ENCODE measurements around the gene AGAP1. TPM values are rescaled to one million over a fixed set of nuclear protein-coding genes. Genes with fewer than 3 reads are reported as not detected.

AGAP1 gene
- total RNA-seq, 1 donor from 2014 or later = 33.4 TPM

GRCh38 chr2:235734688-235735231 lies 240.9 kb downstream of the AGAP1 start:
- intact Hi-C loops (cut with DNase I) = loop anchor here (10.0 kb wide), 1 partner anchor 130 kb away; no protein-coding TSS in a partner anchor
- Histone ChIP-seq H3K9me3 (no peaks in the 10 kb centered on the region), H3K36me3 (no peaks in the 10 kb centered on the region), H3K4me3 (no peak overlapping the region), H3K4me1 (no peaks in the 10 kb centered on the region), H3K27ac (no peak overlapping the region), H3K27me3 (no peaks in the 10 kb centered on the region)
- no peak for TF ChIP-seq CTCF (IDR thresholded peaks at IDR 0.05)
- ATAC-seq (no peak), DNase-seq (no peak)

GRCh38 chr2:235737396-235737795 lies 243.6 kb downstream of the AGAP1 start:
- Histone ChIP-seq H3K36me3 (no peaks in the 10 kb centered on the region), H3K4me1 (no peaks in the 10 kb centered on the region), H3K4me3 (no peak overlapping the region), H3K9me3 (no peaks in the 10 kb centered on the region), H3K27ac (no peak overlapping the region), H3K27me3 (no peaks in the 10 kb centered on the region)
- no peak for TF ChIP-seq CTCF (IDR thresholded peaks at IDR 0.05)
- intact Hi-C loops (cut with DNase I) = loop anchor here (10.0 kb wide), 1 partner anchor 133 kb away; no protein-coding TSS in a partner anchor
- peak; percentile 14 for ATAC-seq
- no peak for DNase-seq

GRCh38 chr2:235737840-235738239 lies 244.0 kb downstream of the AGAP1 start:
- no peak for TF ChIP-seq CTCF (IDR thresholded peaks at IDR 0.05)
- Histone ChIP-seq H3K27me3 (no peaks in the 10 kb centered on the region), H3K4me1 (no peaks in the 10 kb centered on the region), H3K36me3 (no peaks in the 10 kb centered on the region), H3K4me3 (no peak overlapping the region), H3K27ac (no peak overlapping the region), H3K9me3 (no peaks in the 10 kb centered on the region)
- ATAC-seq (peak; percentile 16), DNase-seq (no peak)
- intact Hi-C loops (cut with DNase I) = loop anchor here (10.0 kb wide), 1 partner anchor 133 kb away; no protein-coding TSS in a partner anchor

DNA sequence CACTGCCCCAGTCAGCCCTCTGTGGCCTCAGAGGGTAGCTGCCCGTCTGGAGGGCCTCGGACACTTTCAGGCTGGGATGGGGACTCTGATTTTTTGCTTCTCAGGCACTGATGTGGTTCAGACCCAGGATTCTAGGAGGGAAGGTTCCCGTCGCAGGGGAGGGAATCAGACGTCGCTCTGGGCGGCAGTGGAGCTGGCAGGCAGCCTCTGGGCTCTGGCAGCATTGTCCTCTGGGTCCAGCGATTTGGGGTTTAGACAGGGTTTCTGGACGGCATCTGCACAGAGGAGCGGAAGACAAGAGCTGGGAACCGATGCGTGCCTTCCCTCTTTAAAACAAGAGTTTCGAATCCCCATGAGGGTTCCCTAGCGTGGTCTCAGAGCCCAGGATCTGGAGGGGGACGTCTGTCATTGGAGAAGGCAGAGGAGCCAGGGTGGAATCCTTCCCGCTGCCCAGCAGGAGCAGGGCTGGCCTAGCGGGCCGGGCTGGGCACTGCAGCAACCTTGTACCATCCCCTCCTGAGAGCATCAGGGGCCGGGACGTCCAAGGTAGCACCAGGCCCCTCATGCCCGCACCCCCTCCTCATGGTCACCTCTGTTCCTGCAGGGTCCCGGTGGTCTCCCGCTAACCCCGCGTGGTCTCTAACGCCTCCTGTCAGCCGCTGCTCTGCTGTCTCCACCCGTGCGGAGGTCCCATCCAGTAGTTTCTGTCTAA lies 246.0 kb downstream of the AGAP1 start:
- intact Hi-C loops (cut with DNase I) = loop anchor here (10.0 kb wide), 1 partner anchor 135 kb away; no protein-coding TSS in a partner anchor
- no peak for DNase-seq
- H3K4me1 ChIP-seq = no peaks in the 10 kb centered on the region
- H3K27ac ChIP-seq = no peak overlapping the region
- ATAC-seq = peak; percentile 7
- no peaks in the 10 kb centered on the region for H3K36me3 ChIP-seq
- H3K4me3 ChIP-seq = no peak overlapping the region
- H3K27me3 ChIP-seq = no peaks in the 10 kb centered on the region
- H3K9me3 ChIP-seq = no peaks in the 10 kb centered on the region
- no peak for TF ChIP-seq CTCF (IDR thresholded peaks at IDR 0.05)

GRCh38 chr2:235740821-235741220 lies 247.0 kb downstream of the AGAP1 start:
- H3K4me3 ChIP-seq = no peak overlapping the region
- no peaks in the 10 kb centered on the region for H3K27me3 ChIP-seq
- H3K4me1 ChIP-seq = no peaks in the 10 kb centered on the region
- no peak for ATAC-seq
- no peak for TF ChIP-seq CTCF (IDR thresholded peaks at IDR 0.05)
- intact Hi-C loops (cut with DNase I) = no loop called here
- no peak for DNase-seq
- no peaks in the 10 kb centered on the region for H3K9me3 ChIP-seq
- H3K36me3 ChIP-seq = no peaks in the 10 kb centered on the region
- H3K27ac ChIP-seq = no peak overlapping the region
